GM20431 (cell line): ENCODE data around the gene PAPLN.

Source experiments
- in situ Hi-C: fragments of 300-500 bp; cut with MseI, MboI; formaldehyde crosslinking; loops from one replicate; pipeline ENCODE4 v1.15.0; 2020; ENCODE audit warnings: low sequenced_read_pairs; ENCODE audit not compliant: unreplicated experiment

The PAPLN gene

GRCh38 chr14:73227812-73228781 lies 9.2 kb upstream of the PAPLN start:
- in situ Hi-C loops, result no loop called here

- in situ Hi-C loops, result no loop called here
These were observed 7.3 kb upstream of the PAPLN start for GRCh38 chr14:73230051-73230450.

GRCh38 chr14:73231981-73232851 lies 5.1 kb upstream of the PAPLN start:
- in situ Hi-C loops, result no loop called here

- in situ Hi-C loops, result no loop called here
These were observed 4.3 kb upstream of the PAPLN start for GRCh38 chr14:73232984-73233383.

GRCh38 chr14:73233564-73233963 lies 3.7 kb upstream of the PAPLN start:
- in situ Hi-C loops, result no loop called here

- in situ Hi-C loops, result no loop called here
These were observed 3.3 kb upstream of the PAPLN start for GRCh38 chr14:73234029-73234428.

GRCh38 chr14:73234586-73235394 lies 2.5 kb upstream of the PAPLN start:
- in situ Hi-C loops, result no loop called here

GRCh38 chr14:73235531-73236155 lies 1.7 kb upstream of the PAPLN start:
- in situ Hi-C loops, result no loop called here

GRCh38 chr14:73236157-73236556 lies 1.1 kb upstream of the PAPLN start:
- in situ Hi-C loops, result no loop called here

- in situ Hi-C loops, result no loop called here
These were observed 521 bp upstream of the PAPLN start for GRCh38 chr14:73236752-73237218.

- in situ Hi-C loops, result no loop called here
These were observed 599 bp downstream of the PAPLN start for GRCh38 chr14:73237786-73238423.

- in situ Hi-C loops, result no loop called here
These were observed 1.1 kb downstream of the PAPLN start for GRCh38 chr14:73238424-73238852.

- in situ Hi-C loops, result no loop called here
These were observed 1.6 kb downstream of the PAPLN start for GRCh38 chr14:73238941-73239340.

GRCh38 chr14:73239393-73240241 lies 2.3 kb downstream of the PAPLN start:
- in situ Hi-C loops, result no loop called here

- in situ Hi-C loops, result no loop called here
These were observed 3.6 kb downstream of the PAPLN start for GRCh38 chr14:73240816-73241480.

GRCh38 chr14:73241481-73242165 lies 4.3 kb downstream of the PAPLN start:
- in situ Hi-C loops, result no loop called here

GRCh38 chr14:73242357-73242901 lies 5.1 kb downstream of the PAPLN start:
- in situ Hi-C loops, result no loop called here
